Measurements from ENCODE around the gene ACBD7. TPM values are rescaled to one million over a fixed set of nuclear protein-coding genes. Genes with fewer than 3 reads are reported as not detected.

ACBD7 gene
- total RNA-seq, 2 experiments from 2014 or later = 0.89 to 1.2 TPM

DNA sequence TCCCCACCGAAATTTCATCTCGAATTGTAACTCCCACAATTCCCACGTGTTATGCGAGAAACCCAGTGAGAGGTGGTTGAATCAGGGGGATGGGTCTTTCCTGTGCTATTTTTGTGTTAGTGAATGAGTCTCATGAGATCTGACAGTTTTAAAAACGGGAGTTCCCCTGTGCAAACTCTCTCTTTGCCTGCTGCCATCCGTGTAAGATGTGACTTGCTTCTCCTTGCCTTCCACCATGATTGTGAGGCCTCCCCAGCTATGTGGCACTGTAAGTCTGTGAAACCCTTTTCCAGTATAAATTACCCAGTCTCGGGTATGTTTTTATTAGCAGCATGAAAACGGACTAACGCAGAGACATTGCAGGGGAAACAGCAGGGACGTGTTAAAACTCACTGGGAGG is 50.2 kb downstream of the ACBD7 start:
- ChIA-PET CTCF (no interaction called here), POLR2A (no interaction called here)

DNA sequence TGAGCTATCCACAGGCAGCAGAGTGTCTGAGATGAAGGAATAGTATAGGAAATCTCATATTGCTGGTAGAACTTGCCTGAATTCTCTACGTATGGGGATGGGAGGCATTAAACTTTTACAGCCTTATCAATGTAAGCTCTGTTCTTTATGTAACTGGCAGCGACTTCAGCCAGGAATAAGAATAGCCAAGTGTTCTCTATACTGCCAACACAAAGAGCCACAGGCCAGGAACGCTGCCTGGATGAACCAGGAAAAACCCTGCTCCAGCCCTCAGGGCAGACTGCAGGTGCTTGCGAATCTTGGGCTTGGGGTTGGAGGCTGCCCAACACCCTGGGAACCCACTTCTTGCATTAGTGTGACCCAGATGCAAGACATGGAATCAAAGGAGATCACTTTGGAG is 50.9 kb downstream of the ACBD7 start:
- POLR2A ChIA-PET = no interaction called here
- CTCF ChIA-PET = interaction anchor here (1.0 kb wide), 1 partner anchor 86 kb away, joined by 4 read pairs; no protein-coding TSS in a partner anchor

DNA sequence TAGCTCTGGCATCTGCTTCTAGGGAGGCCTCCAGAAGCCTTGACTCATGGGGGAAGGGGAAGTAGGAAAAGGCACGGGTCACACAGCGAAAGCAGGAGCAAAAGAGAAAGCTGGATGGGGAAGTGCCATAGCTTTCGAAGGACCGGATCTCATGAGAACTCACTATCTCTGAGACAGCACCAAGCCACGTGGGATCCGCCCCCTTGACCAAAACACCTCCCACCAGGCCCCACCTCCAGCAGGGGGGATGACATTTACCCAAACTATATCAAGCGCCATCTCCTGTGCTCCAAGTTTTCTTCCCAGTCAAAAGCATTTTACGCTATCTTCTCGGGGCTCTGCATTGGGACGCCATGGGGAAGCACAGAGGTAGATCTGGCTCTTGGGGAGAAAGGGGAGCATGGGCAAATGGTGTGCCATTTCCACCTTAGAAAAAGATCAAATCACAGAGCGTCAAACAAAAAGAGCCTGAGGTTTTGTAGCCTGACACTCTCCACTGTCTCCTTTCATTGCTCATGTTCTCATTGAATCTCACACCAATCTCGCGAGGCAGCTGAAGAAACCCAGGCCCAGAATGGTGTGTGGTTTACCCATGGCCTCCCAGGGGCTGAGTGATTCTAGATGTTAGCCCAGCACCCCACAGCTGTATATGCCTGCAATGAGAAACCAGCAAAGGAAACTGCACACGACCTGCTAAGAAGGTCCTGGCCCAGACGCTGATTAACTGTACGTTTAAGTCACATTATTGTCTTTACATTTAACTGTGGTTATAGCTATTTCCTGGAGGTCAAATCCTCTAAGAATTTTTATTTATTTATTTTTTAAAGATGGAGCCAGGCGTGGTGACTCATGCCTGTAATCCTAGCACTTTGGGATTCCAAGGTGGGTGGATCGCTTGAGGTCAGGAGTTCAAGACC is 52.9 kb downstream of the ACBD7 start:
- POLR2A ChIA-PET = no interaction called here
- CTCF ChIA-PET = no interaction called here

DNA sequence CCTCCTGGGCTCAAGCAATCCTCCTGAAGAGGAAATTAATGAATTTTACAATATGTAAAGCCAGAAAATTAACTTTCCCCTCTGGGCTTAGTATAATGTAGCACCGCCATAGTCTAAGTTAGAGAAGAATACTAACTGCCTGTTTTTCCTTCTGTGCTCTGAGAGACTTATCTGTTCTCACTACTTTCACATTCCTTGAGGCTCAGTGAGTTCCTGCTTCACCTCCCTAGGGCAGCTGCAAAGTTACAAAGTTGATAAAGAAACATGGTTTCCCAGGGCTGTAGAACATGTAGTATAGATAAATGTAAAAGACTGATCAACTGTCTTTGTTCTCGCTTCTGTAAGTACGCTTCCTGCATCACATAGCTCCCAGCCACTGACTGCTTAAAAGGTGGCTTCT is 60.8 kb downstream of the ACBD7 start:
- POLR2A ChIA-PET = no interaction called here
- CTCF ChIA-PET = no interaction called here

Other genes starting within 250 kb of the ACBD7 start
- 10 to 100 TPM; 41.8 to 43.3 TPM for gene SUV39H2, start 209.9 kb downstream of the ACBD7 start, total RNA-seq
- 10 to 100 TPM; 12.0 to 16.4 TPM for gene DCLRE1C, start 134.7 kb downstream of the ACBD7 start, total RNA-seq
- gene MEIG1, start 129.4 kb downstream of the ACBD7 start, total RNA-seq = 1 to 10 TPM in 1 of 2 experiments, under 1 TPM in 1; 0.42 to 1.3 TPM
- gene OLAH, start 44.8 kb downstream of the ACBD7 start, total RNA-seq = under 1 TPM; 0.17 to 0.21 TPM
- 10 to 100 TPM; 24.8 to 25.7 TPM for gene RPP38, start 8.6 kb upstream of the ACBD7 start, total RNA-seq
- gene NMT2, start 79.9 kb upstream of the ACBD7 start, total RNA-seq = 10 to 100 TPM in 1 of 2 experiments, 1 to 10 TPM in 1; 9.8 to 10.1 TPM

Measured in activated CD8-positive, alpha-beta memory T cell treated with anti-CD3 and anti-CD28 coated beads for 36 hours (primary cell).